Stromal cell of bone marrow (primary cell): ENCODE data around the gene CARD6.
A peak's percentile ranks its signal among the peaks of the same experiment; 100 is the strongest.
"Not testable (repeated sequence)": the region's sequence is repeated elsewhere in the genome, so short reads cannot be mapped to it uniquely, and the experiment has no call there.

Experiments used
- DNase-seq: peaks from one replicate; pipeline ENCODE4 v3.0.0-alpha.2; 2012; ENCODE audit warnings: low read depth

Gene CARD6, protein sequence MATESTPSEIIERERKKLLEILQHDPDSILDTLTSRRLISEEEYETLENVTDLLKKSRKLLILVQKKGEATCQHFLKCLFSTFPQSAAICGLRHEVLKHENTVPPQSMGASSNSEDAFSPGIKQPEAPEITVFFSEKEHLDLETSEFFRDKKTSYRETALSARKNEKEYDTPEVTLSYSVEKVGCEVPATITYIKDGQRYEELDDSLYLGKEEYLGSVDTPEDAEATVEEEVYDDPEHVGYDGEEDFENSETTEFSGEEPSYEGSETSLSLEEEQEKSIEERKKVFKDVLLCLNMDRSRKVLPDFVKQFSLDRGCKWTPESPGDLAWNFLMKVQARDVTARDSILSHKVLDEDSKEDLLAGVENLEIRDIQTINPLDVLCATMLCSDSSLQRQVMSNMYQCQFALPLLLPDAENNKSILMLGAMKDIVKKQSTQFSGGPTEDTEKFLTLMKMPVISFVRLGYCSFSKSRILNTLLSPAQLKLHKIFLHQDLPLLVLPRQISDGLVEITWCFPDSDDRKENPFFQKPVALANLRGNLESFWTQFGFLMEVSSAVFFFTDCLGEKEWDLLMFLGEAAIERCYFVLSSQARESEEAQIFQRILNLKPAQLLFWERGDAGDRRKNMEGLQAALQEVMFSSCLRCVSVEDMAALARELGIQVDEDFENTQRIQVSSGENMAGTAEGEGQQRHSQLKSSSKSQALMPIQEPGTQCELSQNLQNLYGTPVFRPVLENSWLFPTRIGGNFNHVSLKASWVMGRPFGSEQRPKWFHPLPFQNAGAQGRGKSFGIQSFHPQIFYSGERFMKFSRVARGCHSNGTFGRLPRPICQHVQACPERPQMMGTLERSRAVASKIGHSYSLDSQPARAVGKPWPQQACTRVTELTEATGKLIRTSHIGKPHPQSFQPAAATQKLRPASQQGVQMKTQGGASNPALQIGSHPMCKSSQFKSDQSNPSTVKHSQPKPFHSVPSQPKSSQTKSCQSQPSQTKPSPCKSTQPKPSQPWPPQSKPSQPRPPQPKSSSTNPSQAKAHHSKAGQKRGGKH

DNA sequence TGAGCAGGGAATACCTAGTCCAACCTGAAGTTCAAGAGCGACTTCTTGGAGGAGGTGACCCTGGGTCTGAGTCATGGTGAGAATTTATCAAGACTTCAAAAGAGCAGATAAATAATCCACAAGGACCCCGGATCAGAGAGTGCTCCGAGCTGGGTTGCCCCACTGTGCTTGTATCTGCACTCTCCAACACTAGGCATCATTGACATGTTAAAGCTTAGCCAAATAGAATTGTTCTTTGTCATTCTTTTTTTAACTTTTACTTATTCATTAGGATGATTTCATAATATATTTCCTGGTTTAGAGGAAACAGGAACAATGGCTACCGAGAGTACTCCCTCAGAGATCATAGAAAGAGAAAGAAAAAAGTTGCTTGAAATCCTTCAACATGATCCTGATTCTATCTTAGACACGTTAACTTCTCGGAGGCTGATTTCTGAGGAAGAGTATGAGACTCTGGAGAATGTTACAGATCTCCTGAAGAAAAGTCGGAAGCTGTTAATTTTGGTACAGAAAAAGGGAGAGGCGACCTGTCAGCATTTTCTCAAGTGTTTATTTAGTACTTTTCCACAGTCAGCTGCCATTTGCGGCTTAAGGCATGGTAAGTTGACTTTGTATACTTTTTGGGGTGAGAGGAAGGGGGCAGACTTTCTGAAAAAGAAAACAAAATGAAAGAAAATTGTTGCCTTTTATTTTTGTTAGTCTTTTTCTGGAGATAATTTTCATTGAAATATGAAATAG lies at the start of gene CARD6:
Gene CARD6 (plus strand): TSS at position 300 of the 738 bp plus-strand sequence. CDS start 16 bp downstream, at position 316.
- DNase-seq = peak; percentile 37

DNA sequence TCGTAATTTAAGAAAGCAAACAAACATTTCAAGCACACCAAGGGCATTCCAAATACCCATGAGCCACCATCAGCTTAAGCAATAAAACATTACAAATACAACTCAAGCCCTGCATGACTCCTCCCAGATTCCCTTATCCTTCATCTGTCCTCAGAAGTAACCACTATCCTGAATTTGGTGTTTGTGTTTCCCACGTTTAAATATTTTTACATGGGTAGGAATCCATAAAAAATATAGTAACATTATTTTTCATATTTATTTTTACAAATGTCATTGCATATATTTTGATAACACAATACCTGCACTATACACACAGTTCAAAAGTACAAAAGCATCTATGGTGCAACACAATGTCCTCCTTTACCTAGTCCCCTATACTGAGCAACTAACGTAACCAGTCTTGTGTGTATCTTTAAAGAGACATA lies 49.4 kb upstream of the CARD6 start:
- no peak for DNase-seq

DNA sequence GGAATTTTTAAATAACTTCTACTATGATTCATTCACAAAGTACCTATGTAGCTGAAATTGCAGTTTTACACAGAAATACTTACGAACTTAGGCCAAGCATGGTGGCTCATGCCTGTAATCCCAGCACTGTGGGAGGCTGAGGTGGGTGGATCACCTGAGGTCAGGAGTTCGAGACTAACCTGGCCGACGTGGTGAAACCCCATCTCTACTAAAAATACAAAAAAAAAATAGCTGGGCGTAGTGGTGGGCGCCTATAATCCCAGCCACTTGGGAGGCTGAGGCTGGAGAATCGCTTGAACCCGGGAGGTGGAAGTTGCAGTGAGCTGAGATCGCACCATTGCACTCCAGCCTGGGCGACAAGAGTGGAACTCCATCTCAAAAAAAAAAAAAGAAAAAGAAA lies 48.5 kb upstream of the CARD6 start:
- DNase-seq = not testable (repeated sequence)

DNA sequence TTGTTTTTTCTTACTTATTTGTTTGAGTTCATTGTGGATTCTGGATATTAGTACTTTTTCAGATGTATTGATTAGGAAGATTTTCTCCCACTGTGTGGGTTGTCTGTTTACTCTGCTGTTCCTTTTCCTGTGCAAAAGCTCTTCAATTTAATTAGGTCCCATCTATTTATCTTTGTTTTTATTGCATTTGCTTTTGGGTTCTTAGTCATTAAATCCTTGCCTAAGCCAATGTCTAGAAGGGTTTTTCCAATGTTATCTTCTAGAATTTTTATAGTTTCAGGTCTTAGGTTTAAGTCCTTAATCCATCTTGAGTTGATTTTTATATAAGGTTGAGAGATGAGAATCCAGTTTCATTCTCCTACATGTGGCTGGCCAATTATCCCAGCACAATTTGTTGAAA lies 46.8 kb upstream of the CARD6 start:
- DNase-seq = not testable (repeated sequence)

DNA sequence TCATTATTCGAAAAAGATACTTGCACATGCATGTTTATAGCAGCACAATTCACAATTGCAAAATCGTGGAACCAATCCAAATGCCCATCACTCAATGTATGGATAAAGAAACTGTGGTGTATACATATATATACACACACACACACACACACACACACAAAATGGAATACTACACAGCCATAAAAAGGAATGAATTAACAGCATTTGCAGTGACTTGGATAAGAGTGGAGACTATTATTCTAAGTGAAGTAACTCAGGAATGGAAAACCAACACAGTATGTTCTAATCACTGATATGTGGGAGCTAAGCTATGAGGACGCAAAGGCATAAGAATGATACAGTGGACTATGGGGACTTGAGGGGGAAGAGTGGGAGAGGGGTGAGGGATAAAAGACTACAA lies 46.3 kb upstream of the CARD6 start:
- not testable (repeated sequence) for DNase-seq

DNA sequence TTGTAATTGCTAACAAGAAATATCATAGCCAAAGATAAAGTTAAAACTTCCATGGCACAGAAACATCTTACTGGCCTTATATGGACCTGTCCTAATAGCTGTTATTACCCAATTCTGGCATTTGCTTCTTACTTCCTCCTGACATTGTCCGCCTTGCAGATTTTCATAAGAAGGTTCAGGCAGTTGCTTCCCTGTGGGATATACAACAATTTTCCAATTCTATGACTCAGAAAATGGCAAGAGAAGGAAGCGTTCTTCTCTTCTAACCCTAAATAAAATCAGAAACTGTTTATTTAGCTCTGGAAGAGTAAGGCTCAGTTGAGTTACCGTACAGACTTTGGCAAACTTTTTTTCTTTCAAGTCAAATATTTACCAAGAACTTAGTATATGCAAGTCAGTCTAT lies 44.7 kb upstream of the CARD6 start:
- DNase-seq = peak; percentile 67

DNA sequence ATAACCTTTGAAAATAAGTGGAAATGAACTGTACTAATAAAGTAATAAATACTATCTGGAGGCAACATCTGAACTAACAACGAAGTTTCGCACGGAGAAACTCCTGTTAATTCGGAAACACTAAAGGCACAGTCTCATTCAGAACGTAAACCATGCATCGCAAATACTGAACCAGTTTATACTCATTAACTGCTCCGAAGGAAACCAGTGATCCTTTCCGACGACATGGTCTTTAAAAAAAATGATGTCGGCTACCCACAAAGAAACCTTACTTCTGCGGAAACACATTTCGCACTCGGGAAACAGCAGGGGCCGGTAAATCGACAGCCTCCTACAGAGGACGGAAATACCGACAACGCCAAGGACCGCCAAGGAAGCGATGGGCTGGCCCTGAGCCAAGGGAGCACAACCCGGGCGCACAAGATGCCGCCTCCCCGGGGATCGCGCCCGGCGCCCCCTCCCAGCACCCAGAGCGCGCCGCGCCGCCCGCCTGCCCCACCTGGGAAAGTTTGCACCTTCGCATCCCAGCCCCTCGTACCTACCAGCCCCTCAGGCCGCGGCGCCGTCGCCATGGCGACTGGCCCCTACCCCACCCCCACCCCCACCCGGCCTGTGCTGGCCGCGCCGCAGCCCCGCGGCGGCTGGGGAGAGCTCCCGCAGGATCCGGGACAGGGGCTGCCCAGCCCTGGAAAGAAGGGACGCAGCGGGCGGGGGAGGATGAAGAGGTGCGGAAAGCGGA lies 43.7 kb upstream of the CARD6 start:
- no peak for DNase-seq

DNA sequence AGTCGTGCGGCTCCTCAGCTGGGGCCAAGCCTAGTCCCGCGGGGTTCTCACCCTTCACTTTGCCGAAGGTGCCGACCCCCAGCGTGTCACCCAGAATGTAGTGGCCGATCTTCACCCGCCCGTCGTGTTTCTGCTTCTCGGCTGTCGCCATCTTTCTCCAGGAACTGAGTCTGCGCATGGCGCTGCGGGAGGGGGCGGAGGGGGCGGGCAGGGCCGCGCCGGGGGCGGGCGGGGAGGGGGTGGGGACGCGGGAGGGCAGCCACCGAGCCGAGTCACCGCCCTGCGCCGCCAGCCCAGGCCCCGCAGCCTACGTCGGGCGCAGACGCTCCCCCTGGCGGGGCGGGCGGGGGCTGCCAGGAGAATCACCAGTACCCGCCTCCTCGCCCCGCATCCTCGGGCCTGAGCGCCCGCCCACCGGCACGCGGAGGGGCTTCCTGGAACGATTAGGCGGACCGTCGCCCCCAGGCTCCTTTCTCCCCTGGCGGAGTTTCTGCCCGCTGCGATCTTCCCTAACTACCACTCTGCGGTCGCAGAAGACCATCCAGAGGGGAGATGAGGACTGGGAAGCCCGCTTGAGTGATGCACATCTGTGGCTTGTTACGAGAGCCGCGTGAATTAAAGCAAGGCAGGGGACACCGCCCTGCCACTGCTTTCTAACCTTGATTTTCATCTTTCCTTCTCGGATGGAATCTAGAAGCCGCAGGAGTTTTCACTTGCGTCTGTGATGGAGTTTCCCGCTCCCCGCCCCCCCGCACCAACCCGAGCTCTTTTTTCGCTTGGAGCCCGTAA lies 43.0 kb upstream of the CARD6 start, which contains the start of gene PRKAA1:
Gene PRKAA1 (minus strand): TSS at position 363 of the 789 bp plus-strand sequence. CDS start 185 bp downstream, at position 178.
- peak; percentile 80 for DNase-seq

DNA sequence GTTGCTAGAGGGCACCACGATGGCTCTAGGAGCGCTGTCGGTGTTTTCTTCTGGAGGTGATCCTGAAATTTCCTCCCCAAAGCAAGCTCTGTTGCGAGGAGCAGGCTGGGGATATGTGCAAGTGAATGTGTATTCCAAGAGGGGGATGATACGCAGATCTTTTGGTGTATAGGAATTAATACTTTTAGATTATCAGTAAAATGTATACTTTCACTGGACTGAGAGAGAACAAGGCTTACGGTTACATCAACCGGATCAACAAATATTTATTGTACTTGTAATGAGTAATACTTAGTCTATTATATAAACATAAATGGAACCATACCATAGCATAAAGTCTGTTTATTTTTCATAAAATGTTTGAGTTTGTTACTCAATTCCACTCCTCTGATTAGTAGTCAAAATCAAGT lies 42.4 kb upstream of the CARD6 start:
- no peak for DNase-seq

DNA sequence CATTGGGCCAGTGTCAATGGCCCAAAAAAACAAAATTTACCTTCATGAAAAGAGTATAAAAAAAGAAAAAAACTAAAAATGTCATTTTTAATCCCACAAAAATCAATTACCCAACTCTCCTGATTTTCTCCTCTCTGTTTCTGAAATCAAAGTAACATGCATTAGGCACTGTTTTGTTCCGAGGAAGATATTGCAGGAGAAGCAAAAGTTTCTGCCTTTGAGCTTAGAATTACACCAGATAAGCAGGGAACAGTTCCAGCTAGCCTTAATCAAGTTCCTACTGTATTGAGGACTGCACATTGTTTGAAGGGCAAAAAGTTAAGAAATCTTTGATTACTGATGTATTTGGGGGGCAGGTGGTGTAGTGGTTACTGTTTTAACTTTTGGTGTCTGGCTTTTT lies 41.9 kb upstream of the CARD6 start:
- no peak for DNase-seq

DNA sequence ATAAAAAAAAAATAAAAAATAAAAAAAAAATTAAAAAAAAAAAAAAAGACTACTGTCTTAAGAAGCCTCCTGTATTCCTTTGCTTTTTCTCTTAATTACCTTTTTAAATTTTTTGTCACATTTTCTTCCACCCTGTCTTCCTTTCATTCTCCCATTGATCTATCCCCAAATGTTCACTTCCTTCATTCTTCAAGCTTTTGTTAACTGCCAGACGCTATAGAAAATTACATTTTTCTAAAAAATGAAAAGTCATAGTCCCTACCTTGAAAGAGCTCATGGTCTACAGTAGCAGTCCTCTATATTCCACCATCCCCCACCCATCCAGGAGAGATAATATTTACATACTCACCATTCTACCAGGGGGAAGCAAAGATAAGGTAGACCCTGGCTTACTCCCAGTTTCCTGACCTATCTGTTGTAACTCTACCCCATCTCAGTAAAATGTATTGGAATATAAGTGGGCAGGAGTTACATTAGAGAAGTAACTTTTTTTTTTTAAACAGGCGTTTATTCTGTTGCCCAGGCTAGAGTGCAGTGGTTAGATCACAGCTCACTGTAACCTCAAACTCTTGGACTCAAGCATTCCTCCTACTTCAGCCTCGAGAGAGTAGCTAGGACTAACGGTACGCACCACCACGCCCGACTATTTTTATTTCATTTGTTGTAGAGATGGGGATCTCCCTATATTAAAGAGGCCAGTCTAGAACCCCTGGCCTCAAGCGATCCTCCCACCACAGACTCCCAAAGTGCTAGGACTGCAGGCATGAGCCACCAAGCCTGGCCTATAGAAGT lies 39.2 kb upstream of the CARD6 start:
- DNase-seq = no peak

DNA sequence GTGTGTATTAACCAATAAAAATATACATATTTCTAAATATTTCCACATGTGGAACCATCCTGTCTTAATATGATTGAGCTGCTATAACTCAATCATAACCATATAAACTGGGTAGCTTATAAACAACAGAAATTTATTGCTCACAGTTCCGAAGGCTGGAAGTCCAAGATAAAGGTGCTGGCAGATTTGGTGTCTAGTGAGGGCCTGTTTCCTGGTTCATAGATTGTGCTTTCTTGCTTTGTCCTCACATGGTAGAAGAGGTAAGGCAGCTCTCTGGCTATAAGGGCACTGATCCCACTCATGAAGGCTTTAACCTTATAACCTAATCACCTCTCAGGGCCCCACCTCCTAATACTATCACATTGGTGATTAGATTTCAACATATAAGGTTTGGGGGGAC lies 29.0 kb upstream of the CARD6 start:
- DNase-seq = no peak

DNA sequence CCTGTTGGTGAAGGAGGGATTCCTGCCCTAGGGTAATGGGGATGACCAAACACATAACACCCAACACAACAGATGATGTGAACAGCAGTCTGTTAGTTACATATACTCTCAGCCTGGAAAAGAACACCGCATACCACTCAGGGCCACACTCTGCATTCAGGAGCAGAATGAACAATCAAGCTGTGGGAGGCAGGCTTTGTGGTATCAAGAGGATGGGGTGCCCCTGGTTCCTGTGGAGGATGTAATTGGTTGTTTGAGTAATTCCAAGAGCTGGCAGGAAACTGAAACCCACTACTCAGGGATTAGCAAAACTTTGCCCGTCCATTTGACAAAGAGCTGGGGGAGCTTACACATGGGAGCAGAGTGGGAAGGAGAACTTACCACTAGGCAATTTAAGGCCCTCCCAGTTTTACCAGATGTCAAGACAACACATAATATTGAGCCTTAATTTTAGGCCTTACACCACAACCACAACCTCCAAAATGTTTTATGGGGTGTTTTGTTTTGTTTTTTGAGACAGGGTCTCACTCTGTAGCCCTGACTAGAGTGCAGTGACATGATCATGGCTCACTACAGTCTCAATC lies 27.4 kb upstream of the CARD6 start:
- no peak for DNase-seq

DNA sequence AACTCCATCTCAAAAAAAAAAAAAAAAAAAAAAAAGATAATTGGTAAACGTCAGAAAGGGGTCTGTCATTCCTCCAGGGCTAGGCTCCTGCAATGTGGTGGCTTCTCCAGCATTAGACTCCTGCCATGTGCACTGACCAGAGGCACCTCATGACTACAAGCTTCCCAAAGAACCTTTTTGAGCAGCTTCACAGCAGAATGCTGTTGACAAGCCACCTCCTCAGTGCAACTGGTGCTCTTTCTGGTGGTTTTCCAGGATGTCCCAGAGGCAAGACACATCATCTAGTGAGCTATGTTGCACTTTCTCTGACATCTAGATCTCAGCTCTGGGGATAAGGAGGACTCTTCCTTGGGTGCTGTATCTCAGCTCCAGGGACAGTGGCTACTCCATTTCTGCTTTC lies 17.7 kb upstream of the CARD6 start:
- no peak for DNase-seq

DNA sequence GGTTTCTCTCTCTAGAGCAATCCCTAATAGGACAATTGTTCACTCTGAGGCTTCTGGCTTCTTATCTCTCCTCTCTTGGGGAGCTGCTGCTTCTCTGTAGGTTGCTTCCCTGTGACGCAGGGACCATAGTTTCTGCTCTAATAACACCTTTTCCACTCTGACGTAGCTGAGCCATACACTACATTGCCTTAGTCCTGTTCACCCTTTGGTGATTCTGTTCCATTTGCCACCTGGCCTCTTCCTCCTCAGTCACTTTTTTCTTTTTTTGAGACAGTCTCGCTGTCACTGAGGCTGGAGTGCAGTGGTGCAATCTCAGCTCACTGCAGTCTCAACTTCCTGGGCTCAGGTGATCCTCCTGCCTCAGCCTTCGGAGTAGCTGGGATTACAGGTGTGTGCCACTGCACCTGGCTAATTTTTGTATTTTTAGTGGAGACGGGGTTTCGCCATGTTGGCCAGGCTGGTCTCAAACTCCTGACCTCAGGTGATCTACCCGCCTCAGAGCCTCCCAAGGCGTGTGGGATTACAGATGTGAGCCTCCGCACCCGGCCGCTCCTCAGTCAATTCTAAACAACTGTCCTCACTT lies 15.6 kb upstream of the CARD6 start:
- not testable (repeated sequence) for DNase-seq

DNA sequence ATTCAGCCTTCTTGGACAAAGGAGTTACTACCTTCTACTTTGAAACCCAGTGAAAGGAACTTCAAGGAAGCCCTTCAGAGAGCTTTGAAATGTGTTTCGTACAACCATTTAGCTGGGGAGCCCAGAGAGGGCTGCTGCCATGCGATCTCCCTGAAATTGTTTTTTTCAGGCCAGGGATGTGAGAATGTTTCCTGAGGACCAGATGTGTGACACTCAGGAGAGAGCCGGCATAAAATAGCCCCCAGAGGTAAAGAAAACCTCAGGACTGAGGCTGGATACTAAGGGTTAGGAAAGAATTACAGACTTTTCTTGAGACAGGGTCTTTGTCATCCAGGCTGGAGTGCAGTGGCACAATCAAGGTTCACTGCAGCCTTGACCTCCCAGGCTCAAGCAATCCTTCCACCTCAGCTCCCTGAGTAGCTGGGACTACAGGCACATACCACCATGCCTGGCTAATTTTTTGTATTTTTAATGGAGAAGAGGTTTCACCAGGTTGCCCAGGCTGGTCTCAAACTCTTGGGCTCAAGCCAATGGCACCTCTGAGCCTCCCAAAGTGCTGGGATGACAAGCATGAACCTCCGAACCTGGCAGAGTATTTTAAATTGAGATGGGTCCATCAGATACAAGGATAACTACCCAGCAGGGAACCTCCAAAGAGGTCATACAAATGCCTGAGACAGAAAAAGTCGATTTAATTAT lies 14.5 kb upstream of the CARD6 start:
- no peak for DNase-seq

DNA sequence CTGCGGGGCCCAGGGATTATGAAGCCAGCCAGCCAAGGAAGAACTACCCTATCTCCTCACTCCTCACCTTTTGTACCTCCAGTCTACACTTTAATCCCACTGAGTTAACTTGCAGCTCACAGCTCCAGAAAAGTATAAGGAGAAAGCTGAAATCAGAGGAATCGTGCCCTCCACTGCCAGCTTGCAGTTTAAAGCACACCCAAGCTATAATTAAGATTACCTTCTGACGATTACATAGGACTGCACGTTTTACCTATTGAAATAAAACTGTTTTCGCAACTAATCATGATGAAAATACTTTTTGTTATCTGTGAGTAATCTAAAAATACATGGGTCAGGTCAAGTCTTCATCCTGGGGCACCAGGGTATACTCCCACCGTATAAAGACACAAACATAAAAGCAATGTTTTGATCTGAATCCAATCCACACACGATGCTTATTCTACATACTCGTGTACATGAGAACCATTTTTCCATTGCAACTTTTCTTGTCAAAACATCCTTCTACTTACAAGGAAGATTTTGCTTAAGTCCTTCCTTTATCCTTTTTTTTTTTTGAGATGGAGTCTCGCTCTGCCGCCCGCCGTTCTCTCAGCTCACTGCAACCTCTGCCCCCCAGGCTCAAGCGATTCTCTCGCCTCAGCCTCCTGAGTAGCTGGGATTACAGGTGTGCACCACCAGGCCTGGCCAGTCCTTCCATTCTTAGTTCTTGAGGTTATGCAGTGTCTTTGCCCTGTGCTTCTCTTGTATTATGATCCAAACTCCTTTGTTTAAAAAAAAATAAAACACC lies 13.8 kb upstream of the CARD6 start:
- DNase-seq = no peak
